GM18858 (cell line): ENCODE measurements around the gene GSDMA.

Experiments
- ATAC-seq: cut with Tn5 transposase; IDR thresholded peaks from one replicate; pipeline ENCODE4 v1.9.1; 2021; ENCODE audit not compliant: unreplicated experiment

Gene GSDMA

DNA sequence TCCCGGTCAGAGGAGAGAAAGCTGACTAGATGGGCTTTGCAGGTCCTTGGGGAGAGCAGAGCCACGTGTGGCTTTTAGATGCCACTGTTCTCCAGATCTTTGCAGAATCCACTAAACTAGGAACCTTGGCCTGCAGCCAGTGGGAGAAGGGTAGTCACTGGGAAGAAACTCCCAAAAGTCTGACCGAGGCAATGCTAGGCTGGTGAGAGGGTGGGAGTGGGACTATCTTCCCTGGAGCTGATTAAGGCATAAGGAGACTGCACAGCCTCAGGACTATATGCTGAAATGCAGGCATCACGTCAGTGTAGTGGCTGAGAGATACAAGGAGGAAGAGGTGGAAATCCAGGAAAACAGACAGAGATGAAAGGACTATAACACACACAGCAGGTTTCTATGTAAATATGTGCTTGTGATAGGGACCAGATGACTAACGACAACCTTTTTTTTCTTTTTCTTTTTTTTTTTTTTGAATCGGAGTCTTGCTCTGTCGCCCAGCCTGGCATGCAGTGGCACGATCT lies 2.2 kb upstream of the GSDMA start:
- ATAC-seq = no peak

DNA sequence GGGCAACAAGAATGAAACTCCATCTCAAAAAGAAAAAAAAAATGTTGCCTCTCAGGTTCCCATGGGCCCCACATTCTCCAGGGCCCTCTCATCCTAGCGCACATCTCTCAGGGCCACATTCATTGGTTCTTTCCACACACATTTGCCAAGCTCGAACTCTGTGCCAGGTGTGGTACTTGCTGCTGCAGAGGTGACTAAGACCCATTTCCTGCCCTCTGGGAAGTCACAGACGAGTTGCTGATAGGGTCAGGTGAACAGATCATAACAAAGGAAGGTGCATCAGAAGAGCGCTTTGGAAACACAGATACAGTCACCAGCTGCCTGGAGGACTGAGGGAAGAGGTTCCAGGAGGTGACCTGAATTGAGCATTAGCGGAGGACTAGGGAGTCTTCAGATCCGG lies 1.0 kb downstream of the GSDMA start:
- ATAC-seq = no peak

DNA sequence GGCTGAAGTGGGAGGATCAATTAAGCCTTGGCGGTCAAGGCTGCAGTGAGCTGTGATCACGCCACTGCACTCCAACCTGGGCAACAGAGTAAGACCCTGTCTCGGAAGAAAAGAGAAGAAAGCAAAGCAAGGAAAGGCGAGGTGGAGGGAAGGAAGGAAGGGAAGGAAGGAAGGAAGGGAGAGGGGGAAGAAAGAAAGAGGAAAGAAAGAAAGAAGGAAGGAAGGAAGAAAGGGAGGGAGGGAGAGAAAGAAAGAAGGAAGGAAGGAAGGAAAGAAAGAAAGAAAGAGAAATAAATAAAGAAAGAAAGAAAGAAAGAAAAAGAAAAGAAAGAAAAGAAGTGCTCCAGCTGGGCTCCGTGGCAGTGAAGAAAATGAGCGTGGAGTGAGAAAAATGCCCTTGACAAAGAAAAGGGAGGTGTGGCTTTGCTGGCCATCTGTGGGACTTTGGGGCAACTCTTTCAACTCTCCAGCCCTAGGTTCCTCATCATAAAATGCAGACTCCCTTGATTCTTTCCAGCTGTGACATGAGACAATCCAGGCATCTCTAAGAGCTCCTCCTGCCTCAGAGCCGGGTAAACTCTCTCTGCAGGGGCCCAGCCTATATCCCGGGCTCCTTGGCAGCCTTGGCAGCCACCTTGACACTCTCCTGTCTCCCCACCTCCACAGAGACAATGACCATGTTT lies 2.4 kb downstream of the GSDMA start:
- no peak for ATAC-seq

DNA sequence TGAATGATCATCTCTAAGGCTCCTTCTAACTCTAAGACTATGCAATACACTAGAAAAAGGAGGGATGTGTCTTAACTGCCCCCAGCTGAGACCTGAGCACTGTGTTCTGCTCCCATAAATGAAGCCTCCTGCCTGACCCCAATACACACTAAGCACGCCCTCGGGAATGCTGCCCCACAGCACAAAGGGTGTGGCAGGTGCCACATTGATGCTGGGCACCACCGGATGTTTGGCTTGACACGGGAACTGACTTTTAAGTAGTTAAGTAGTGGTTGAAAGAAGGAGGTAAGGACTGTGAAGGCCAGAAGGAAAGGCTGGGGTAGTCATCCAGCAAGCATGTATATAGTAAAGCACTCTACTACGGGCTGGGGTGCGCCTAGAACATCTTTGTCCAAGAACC lies 4.0 kb downstream of the GSDMA start:
- ATAC-seq = no peak

DNA sequence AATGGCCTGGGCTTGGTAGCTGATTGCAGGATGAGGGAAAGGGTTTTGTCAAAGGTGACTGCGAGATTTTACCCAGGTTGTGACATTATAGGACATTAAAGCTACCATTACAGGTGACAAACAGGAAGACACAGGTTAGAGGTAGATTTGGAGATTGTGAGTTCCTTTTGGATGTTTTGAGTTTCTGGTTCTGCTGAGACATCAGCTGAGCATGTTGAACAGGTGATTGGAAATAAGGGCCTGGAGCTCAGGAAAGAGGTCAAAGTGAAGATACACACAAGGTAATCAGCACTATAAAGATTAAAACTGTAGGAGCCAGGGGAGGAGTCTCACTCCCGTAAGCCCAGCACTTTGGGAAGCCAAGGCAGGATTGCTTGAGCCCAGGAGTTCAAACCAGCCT lies 6.0 kb downstream of the GSDMA start:
- no peak for ATAC-seq

DNA sequence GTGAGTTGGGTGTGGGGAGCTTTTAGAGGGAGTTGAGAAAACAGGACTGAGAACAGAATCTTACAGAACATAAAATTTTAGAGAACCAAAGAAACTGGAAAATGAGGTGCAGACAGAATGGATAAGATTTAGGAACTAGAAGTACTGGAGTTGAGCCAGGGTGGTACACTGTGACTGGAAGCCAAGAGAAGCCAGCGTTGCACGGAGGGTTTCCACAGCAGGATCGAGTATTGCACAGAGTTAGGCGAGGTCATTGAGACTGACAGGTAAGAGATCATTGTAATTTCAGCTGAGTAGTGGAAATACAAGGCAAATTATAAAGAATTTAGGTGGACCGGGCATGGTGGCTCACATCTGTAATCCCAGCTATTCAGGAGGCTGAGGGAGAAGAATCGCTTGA lies 6.6 kb downstream of the GSDMA start:
- ATAC-seq = no peak

DNA sequence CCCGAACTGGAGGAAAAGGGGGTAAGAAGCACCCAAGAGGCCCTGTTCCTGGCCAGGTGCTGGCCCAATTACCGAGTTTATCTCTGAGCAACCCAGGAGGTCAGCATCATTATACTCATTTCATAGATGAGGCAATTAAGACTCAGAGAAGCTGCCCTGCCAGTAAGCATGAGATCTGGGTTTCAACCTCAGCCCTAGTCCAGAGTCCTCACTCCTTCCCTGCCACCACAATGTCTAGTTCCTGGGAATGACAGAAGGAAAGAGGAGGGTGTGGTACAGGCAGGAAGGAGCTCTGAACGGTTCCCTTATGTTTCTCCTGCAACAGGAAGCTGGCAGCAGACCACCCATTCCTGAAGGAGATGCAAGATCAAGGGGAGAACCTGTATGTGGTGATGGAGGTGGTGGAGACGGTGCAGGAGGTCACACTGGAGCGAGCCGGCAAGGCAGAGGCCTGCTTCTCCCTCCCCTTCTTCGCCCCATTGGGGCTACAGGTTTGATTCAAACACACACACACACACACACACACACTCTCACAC lies 7.4 kb downstream of the GSDMA start:
- ATAC-seq = no peak

DNA sequence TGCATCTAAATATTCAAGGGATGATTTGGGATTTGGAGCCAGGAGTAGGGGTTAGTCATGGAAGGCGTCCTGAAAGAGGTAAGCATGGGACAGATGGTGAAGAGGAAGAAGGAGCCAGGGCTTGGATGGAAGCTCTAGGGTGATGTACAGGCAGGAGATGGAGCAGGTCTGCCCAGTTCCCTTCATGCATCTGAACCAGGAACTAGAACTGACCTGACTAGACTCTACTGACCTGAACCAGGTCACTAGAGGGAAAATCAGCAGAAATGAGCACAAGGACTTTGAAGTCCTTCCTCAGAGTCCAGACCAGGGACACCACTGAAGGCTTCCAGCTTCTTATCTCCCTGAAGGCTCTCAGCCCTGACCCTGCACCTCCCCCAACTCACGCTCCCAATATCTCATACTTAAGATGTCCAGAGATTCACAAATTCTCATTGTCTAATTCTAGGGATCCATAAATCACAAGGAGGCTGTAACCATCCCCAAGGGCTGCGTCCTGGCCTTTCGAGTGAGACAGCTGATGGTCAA lies 8.3 kb downstream of the GSDMA start:
- no peak for ATAC-seq

DNA sequence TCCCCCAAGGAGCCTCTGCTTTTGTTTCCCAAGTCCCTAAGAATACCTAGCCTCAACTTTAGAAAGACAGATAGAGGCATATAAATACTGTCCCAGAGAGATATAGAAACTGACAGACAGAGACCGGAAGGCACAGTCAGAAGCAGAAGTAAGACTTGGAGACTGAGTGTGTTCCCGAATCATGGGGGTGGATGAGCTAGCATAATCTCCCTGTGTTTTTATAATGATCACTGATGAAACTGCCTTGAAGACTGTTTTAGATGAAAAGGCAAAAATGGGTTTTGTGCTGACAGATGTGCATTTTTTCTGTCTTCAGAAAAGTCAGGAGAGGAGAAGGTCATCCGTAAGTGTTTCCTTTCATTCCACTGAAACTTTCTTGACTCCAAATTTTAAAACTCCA lies 9.5 kb downstream of the GSDMA start:
- no peak for ATAC-seq

DNA sequence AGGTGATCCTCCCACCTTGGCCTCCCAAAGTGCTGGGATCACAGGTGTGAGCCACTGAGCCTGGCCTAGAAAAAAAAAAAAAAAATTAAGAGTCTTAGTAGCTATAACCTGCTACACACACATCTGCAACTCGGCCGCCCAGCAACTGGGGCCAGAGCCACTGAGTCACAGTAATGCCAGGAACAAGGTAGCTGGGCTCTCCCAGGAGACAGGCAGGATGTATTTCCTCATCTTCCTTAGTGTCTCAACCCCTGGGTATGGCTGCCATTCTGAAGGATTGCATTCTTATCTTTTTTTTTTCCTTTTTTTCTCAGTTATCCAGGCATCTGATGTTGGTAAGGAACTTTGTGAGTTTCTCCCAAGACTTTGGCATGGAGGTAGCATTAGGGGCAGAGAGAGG lies 10.7 kb downstream of the GSDMA start:
- no peak for ATAC-seq

DNA sequence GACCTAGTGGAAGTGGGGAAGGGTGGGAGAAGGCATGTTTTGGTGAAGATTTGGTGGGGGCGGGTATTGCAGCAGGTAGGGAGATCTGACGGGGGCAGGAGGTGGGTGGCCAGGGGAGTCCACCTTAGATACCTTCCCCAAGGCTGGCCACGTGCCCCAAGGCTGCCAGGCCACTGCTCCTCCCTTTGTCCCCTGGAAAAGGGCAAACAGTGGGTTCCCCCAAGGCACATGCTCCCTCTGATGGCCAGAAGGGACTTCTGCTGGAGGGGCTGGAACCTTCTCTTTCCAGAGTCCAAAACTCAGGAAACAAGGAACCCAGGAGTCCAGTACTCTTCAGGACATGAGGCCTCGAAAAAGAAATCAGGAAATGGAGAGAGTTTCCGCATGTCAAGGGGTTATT lies 11.6 kb downstream of the GSDMA start:
- ATAC-seq = no peak

DNA sequence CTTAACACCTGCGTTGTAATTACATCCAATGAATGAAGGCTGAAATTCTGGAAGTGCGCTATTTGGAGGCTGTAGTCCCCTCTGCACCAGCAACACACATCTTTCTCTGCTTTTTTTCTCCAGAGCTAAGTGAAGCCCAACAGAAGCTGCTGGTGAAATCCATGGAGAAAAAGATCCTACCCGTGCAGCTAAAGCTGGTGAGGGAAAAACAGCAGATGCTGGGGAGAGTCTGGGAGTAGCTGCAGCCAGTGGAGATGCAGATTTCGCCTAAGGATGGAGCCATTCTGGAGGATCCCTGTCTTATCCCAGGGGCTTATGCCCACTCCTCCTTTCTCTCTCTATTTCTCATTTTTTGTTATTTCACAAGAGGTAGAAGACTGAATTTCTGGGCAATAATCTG lies 13.0 kb downstream of the GSDMA start:
- ATAC-seq = no peak

DNA sequence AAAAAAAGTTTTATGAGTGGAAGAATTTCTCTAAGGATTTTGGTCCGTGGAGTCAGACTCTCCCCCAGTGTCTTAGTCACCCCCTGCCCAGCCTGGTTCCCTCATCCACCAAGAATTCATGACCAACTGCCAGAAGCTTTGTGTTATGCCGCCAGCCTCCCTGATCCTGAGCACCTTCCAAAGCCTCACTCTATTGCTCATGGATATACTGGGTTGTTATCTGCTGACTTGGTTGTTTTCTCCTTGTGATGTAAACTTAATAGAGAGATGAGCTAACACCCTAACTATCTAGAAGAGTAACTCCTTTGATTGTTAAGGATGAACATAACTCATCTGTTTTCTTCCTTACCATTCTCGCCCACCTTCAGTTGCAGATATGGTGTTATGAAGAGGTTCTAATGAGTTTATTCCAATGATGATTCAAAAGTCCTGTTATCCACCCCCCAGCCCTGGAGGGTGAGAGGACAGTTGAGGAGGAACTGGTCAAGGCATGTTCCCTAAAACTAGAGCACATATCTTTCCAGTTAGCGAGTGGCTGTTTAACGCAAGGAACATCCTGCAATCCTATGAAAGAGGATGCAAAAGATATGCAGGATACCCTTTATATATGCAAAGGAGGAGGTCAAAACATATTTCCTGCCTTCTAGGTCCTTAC lies 16.3 kb downstream of the GSDMA start:
- no peak for ATAC-seq

DNA sequence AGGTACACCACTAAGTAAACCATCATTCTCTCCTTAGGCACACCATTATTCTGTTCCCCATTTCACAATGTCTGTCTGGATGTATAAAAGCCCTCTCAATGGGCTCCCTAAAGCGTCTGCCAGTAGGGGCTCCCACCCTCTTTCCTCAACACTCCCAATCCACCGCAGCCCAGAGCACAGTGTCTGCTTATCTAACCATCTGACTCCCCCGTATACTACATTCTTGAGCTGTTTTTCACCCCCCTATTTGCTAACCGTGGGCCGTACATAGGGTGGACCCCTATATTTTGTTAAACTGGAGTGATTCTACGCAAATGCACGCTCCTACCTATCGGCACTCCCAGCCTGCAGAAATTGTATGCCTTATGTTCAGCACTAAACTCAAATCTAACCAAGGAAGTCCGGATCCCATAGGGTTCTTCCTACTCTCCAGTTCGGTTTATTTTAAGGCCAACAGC lies 17.1 kb downstream of the GSDMA start:
- peak; percentile 14 for ATAC-seq

DNA sequence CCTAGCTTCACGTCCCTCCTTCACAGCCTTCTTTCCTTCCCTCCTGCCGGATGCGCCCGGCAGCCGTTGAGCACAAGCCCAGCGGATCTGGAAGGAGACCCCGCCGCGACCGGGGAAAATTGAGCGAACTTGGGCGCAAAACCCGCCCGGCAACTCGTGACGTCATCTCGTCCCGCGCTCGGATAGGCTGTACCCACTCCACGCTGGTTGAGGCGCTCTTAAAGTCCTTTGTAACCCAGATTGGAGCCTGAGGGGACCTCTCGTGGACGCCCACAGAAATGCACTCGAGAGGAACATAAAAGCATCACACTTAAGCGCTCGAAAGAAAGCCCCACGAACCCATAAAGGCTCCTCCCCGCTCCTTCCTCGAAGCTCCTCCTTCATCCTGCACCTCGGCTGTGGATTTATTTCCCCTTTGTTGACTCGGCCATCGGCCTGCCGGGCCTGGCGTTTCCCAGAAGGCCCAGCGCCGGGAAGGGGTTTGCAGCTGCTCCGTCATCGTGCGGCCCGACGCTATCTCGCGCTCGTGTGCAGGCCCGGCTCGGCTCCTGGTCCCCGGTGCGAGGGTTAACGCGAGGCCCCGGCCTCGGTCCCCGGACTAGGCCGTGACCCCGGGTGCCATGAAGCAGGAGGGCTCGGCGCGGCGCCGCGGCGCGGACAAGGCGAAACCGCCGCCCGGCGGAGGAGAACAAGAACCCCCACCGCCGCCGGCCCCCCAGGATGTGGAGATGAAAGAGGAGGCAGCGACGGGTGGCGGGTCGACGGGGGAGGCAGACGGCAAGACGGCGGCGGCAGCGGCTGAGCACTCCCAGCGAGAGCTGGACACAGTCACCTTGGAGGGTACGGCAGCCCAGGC lies 17.8 kb downstream of the GSDMA start, which contains the start of gene PSMD3:
Gene PSMD3 (plus strand): TSS at position 457 of the 856 bp plus-strand sequence. CDS start 164 bp downstream, at position 621.
- peak; percentile 83 for ATAC-seq

DNA sequence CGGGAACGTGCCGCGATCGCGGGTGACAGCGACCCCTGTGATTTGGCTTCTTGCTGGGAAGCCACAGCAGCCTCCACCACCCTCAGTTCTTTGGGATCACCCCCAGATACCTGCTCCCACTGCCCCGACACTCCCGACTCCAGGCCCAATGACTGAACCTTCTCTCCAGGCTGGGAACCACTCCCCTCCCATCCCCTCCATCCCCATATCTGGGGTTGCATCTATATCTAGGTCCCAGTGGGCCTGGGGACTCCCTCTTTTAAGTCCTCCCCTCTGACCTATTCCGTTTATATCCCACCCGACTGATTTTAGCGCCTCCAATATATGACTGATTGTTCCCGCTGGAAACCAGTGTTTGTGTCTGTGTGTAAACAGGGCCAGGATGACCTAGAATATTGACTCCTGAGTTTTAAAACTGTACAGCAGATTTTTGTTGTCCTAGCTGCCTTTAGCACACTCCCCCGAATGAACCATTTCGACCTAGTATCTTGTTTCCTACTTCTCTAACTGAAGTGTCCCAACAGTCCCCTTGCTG lies 18.5 kb downstream of the GSDMA start:
- no peak for ATAC-seq

DNA sequence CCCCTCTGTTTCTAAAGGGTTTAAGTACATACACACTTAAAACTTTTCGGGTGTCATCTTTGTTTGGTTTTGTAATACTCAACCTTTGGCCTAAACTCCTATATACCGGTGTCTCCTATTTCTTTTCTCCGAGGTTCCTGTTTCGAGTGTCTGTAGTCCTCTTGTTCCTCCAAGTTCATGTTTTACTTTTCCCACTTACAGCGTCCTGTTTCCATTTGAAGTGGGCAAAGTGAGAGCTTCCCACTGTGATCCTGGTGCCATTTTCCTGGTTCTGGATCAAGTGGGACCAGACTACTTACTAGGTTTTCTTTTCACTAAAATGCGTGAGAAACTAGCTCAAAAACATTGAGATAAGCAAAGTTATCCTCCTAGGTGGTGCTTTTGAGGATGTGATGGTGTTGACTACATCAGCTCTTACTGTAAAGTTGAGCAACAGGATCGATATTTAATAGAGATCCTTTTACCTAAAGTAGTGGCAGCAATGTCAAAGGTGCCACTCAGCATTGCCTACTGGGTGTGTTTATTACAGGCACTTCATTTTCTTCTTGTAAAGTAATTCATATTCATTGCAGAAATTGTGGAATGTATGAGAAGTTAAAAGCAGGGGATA lies 19.1 kb downstream of the GSDMA start:
- ATAC-seq = no peak

DNA sequence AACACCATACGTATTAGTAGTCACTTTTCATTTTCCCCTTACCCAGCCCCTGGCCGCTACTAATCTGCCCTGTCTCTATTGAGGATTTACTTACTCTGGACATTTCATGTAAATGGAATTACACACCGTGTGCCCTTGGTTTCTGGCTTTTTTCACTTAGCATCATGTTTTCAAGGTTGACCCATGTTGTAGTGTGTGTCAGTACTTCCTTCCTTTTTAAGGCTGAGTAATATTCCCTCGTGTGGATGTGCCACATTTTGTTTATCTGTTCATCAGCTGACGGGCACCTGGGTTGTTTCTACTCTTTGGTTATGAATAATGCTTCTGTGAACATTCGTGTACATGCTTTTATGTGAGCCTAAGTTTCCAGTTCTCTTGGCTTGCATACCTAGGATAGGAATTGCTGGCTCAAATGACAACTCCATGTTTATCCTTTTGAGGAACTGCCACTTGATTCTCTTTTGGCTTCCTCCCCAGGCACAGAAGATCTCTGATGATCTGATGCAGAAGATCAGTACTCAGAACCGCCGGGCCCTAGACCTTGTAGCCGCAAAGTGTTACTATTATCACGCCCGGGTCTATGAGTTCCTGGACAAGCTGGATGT lies 25.5 kb downstream of the GSDMA start:
- no peak for ATAC-seq

DNA sequence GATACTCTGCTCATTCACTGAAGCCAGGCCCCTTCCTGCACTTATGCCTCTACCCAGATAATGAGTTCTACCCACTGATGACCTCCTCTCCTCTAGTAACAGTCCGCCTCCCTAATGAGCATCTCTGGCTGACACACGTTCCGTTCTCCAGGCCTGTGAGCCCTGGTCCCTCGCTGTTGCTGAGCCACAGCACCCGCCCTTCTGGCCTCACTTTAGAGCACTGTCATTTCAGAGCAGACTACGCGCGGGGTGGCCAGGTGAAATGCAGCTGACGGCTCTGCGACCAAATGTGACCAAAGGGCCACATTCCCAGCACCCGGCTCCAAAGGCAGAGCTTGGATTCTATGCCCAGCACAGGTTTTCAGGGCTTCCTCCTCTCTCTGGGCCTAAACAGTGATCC lies 31.6 kb downstream of the GSDMA start:
- ATAC-seq = no peak

DNA sequence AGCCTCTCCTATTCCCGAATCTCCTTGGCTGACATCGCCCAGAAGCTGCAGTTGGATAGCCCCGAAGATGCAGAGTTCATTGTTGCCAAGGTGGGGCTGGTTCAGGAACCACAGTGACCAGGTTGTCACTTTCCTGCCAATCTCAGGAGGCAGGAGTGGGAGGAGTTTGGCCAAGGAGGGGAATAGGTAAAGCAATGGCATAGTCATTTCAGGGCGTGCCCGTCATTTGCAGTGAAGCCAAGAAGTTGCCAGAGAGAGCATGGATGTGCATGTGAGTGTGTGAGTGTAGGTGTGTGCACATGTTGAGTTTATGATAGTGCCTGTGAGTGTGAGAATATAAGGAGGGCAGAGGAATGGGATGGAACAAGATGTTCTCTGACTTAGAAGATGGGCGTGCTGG lies 32.6 kb downstream of the GSDMA start:
- no peak for ATAC-seq
